ENCODE measurements around the gene HLA-DOB.

DNA sequence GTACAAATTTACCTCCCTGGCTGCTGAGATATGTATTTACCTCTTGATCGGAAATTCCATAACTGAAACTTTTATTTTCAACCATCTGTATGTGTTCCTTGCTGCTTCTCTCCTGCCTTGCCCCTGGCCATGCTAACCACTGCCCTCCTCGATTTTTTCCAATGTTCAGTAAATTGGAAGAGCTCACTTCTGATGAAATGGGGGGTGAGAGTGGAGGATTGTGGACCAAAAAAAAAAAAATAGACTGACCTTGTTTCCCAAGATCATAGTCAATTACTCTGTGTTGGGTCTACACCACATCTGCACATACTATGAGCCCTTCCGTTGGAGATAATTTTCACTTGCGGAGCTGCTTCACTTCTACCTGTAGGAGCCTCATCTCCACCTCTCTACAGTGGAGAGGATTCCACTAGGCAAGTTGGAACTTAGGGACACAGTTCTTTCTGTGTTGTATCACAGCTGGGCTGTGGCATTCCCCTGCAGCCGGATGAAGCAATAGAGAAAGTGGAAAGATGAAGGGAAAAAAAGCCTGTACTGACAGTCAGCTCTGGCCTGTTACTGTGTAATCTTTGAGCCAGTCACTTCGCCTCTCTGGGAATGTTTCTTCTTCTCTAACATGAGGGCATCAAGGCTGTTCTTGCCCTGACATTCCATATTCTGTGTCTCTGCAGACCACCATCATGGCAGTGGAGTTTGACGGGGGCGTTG is 38.8 kb upstream of the HLA-DOB start:
- TF ChIP-seq, protein P1, sequence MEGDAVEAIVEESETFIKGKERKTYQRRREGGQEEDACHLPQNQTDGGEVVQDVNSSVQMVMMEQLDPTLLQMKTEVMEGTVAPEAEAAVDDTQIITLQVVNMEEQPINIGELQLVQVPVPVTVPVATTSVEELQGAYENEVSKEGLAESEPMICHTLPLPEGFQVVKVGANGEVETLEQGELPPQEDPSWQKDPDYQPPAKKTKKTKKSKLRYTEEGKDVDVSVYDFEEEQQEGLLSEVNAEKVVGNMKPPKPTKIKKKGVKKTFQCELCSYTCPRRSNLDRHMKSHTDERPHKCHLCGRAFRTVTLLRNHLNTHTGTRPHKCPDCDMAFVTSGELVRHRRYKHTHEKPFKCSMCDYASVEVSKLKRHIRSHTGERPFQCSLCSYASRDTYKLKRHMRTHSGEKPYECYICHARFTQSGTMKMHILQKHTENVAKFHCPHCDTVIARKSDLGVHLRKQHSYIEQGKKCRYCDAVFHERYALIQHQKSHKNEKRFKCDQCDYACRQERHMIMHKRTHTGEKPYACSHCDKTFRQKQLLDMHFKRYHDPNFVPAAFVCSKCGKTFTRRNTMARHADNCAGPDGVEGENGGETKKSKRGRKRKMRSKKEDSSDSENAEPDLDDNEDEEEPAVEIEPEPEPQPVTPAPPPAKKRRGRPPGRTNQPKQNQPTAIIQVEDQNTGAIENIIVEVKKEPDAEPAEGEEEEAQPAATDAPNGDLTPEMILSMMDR (IDR thresholded peaks at IDR 0.05): no peak
- no peak for TF ChIP-seq ZFX (IDR thresholded peaks at IDR 0.05; ENCODE audit: borderline replicate concordance)
